ENCODE data around the gene WWTR1. TPM values are rescaled to one million over a fixed set of nuclear protein-coding genes. Genes with fewer than 3 reads are reported as not detected.

WWTR1 gene
- total RNA-seq, 1 donor from 2014 or later, result 282 TPM

DNA sequence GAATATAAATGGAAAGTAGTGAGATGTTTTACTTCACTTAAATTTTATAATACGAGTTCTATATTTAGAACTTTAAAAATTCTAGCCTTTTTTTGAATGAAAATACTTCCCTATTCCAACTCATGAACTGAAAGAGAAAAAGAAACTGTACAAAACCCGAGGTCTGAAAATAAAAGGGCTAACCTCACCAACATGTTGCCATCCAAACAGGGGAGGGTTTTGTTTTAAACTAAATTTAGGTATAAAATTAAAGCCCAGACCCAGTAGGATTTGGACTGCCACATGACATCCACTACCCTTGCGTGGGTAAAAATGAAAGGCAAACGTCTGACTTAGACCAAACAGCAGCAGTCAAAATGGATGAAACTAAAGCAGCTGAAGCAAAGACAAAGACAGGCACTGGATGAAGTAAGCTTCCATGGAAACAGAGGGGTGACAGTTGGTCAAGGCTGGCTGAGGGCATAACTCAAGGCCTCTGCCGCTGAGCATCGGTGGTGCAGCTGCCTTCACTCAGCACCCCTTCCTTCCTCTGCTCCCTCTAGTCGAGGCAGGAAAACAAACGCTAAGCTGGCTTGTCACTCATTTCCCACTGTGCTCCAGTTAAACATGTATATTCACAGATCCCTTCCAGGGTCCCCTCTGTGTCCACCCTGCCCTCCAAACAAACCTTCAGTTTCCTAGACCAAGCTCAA, 125.2 kb downstream of the WWTR1 start:
- intact Hi-C loops (cut with DNase I), result loop anchor here (5.0 kb wide), 2 partner anchors 45 to 125 kb away; partner anchors contain the start of gene WWTR1
- H3K27me3 ChIP-seq, result no peaks in the 10 kb centered on the region
- H3K9me3 ChIP-seq, result no peaks in the 10 kb centered on the region
- H3K4me3 ChIP-seq, result peak overlapping the region; percentile 2 to 48
- H3K4me1 ChIP-seq, result peaks cover 0 to 65% of the 10 kb centered on the region in 2 donors
- DNase-seq (ENCODE audit: low spot score in 2 of 2), result no peak
- TF ChIP-seq, protein P1, sequence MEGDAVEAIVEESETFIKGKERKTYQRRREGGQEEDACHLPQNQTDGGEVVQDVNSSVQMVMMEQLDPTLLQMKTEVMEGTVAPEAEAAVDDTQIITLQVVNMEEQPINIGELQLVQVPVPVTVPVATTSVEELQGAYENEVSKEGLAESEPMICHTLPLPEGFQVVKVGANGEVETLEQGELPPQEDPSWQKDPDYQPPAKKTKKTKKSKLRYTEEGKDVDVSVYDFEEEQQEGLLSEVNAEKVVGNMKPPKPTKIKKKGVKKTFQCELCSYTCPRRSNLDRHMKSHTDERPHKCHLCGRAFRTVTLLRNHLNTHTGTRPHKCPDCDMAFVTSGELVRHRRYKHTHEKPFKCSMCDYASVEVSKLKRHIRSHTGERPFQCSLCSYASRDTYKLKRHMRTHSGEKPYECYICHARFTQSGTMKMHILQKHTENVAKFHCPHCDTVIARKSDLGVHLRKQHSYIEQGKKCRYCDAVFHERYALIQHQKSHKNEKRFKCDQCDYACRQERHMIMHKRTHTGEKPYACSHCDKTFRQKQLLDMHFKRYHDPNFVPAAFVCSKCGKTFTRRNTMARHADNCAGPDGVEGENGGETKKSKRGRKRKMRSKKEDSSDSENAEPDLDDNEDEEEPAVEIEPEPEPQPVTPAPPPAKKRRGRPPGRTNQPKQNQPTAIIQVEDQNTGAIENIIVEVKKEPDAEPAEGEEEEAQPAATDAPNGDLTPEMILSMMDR (IDR thresholded peaks at IDR 0.05), result no peak
- peak overlapping the region; percentile 66 to 82 for H3K27ac ChIP-seq
- no peaks in the 10 kb centered on the region for H3K36me3 ChIP-seq

- H3K9me3 ChIP-seq, result no peaks in the 10 kb centered on the region
- no peaks in the 10 kb centered on the region for H3K27me3 ChIP-seq
- intact Hi-C loops (cut with DNase I), result no loop called here
- TF ChIP-seq, protein P1 (IDR thresholded peaks at IDR 0.05), result no peak
- no peak for DNase-seq (ENCODE audit: low spot score in 2 of 2)
- H3K4me1 ChIP-seq, result peaks cover 0 to 38% of the 10 kb centered on the region in 2 donors
- H3K27ac ChIP-seq, result peak overlapping the region; percentile 27 to 69
- no peak overlapping the region for H3K4me3 ChIP-seq
- peaks cover 0 to 20% of the 10 kb centered on the region in 2 donors for H3K36me3 ChIP-seq
These were observed 128.7 kb downstream of the WWTR1 start for GRCh38 chr3:149529099-149529498.

DNA sequence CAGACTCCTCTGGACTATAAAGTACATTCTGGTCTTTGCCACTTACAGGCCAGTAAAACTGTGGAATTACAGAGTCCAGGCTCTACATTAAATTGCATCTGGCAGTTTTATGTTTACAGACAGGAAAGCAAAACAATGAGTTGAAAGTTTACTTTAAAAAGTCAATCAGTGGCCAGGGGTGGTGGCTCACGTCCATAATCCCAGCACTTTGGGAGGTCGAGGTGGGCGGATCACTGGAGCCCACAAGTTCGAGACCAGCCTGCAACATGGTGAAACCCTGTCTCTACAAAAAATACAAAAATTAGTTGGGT, 129.5 kb downstream of the WWTR1 start:
- H3K36me3 ChIP-seq, result peaks cover 7 to 28% of the 10 kb centered on the region in 2 donors
- no peaks in the 10 kb centered on the region for H3K9me3 ChIP-seq
- H3K27me3 ChIP-seq, result no peaks in the 10 kb centered on the region
- intact Hi-C loops (cut with DNase I), result no loop called here
- TF ChIP-seq, protein P1 (IDR thresholded peaks at IDR 0.05), result no peak
- no peak for DNase-seq (ENCODE audit: low spot score in 2 of 2)
- peak overlapping the region; percentile 27 to 69 for H3K27ac ChIP-seq
- H3K4me3 ChIP-seq, result no peak overlapping the region
- H3K4me1 ChIP-seq, result peaks cover 0 to 38% of the 10 kb centered on the region in 2 donors

DNA sequence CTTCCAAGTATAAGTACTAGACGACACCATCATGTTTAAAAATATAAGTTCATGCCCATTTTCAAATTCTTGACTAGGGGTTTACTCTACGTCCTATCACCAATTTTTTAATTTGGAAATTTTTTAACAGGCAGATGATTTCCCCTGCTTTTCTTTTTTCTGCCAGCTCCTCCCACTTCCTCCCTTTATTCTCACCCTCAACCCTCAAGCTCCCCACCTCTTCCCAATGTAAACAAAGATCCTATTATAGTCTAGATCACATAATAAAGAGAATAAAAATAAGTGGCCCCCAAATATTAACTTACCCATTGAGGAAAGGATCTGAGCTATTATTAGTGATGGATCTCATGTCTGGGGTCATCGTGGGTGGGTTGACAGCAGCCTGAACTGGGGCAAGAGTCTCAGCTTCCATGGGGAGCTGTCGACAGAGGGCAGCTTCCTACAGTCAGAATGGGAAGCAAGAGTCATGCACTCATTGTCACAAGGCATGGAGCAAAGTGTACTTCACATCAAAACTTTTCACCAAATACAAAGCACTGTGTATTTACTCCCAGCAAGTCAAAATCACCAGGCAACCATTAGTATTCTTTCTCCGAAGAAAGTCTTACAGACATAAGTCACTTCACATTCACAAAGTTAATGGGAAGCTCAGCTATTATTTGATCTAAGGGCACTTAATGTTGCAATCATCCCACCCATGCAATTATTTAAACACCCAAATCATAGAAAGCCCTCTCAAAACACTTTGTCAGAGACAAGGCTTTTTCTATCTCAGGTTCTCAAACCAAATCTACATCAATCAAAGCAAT, 130.1 kb downstream of the WWTR1 start:
- peak overlapping the region; percentile 27 to 69 for H3K27ac ChIP-seq
- H3K9me3 ChIP-seq, result no peaks in the 10 kb centered on the region
- TF ChIP-seq, protein P1 (IDR thresholded peaks at IDR 0.05), result peak in 2 of 3 experiments; percentile 22 to 48
- H3K27me3 ChIP-seq, result no peaks in the 10 kb centered on the region
- H3K36me3 ChIP-seq, result peaks cover 13 to 28% of the 10 kb centered on the region in 2 donors
- intact Hi-C loops (cut with DNase I), result no loop called here
- H3K4me3 ChIP-seq, result no peak overlapping the region
- peaks cover 0 to 32% of the 10 kb centered on the region in 2 donors for H3K4me1 ChIP-seq
- DNase-seq (ENCODE audit: low spot score in 2 of 2), result no peak

DNA sequence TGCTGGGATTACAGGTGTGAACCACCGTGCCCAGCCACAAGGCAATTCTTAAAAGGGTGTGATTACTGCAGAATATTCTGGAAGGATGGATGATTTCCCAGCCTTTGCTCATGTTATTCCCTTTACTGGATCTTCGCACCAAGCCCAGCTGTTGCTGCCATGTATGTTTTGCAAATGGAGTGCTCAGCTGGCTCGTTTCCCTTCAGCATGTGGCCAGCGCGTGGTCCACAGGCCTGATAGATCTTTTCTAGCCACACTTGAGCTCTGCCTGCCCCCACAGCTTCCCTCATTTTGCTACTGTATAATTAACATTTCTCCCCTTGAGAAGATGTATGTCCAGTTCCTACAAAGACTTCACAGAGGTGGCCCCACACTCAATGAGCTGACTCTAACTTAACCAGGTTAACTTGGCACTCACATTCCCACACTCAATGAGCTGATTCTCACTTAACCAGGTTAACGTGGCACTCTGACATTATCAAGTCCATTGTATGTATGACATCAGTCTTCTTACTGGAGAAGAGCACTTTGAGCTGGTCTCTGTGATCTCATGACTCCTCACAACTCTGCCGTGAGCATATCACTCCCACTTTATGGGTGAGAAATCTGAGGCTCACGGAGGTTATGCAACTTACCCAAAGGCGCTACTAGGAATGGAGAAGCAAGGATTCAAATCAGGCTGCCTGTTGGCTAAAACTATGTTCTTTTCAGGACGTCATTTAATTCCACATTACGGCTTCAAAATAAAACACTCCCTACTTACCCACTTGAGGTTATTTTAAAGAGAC, 134.1 kb downstream of the WWTR1 start:
- H3K27me3 ChIP-seq, result no peaks in the 10 kb centered on the region
- TF ChIP-seq, protein P1 (IDR thresholded peaks at IDR 0.05), result no peak
- no peak overlapping the region for H3K27ac ChIP-seq
- H3K36me3 ChIP-seq, result peaks cover 28 to 51% of the 10 kb centered on the region in 2 donors
- no peaks in the 10 kb centered on the region for H3K9me3 ChIP-seq
- H3K4me1 ChIP-seq, result peaks cover 0 to 12% of the 10 kb centered on the region in 2 donors
- no peak for DNase-seq (ENCODE audit: low spot score in 2 of 2)
- intact Hi-C loops (cut with DNase I), result no loop called here
- no peak overlapping the region for H3K4me3 ChIP-seq

Data from ascending aorta (tissue), 2 donors.